Measurements from ENCODE around the gene BDKRB2. TPM values are rescaled to one million over a fixed set of nuclear protein-coding genes. Genes with fewer than 3 reads are reported as not detected.

The BDKRB2 gene
- total RNA-seq, 1 experiment from 2014 or later = not detected

DNA sequence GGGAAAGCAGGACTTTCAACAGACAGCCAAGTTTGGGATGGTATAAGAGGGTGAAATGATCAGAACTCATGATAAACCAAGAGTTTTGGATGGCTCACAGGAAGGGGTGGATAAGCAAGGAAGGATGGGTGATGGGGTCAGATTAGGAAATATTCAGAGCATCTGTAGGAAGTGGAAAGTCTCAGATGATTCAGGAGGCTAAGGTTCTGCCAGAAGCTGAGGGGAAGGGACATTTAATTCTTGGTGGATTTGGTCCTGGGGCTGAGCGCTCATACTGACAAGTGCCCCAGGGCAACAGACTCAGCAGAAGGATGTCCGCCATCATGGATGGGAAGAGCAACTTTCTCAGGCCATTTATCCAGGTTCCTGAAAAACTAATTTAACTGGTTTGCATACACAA is 28.4 kb upstream of the BDKRB2 start:
- DNase-seq (ENCODE audit: extremely low read depth, low read depth) = no peak

DNA sequence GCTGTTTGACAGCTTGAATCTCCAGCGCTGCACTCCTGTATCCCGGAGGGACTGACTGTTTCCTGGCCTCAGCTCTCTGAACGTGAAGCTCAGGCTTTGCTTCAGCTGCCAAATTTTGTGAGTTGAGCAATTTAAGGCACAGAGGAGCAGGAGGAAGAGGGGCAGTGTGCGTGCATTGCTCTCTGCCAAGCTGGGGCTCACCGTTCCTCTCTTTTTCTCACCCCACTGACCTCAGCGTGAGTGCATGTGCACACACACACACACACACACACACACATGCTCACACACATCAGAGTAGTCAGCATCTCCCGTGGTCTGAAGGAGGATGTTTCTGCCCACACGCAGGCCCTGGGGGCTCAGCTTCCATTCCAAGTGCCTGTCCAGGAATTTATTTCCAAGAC is 27.8 kb upstream of the BDKRB2 start:
- no peak for DNase-seq (ENCODE audit: extremely low read depth, low read depth)

DNA sequence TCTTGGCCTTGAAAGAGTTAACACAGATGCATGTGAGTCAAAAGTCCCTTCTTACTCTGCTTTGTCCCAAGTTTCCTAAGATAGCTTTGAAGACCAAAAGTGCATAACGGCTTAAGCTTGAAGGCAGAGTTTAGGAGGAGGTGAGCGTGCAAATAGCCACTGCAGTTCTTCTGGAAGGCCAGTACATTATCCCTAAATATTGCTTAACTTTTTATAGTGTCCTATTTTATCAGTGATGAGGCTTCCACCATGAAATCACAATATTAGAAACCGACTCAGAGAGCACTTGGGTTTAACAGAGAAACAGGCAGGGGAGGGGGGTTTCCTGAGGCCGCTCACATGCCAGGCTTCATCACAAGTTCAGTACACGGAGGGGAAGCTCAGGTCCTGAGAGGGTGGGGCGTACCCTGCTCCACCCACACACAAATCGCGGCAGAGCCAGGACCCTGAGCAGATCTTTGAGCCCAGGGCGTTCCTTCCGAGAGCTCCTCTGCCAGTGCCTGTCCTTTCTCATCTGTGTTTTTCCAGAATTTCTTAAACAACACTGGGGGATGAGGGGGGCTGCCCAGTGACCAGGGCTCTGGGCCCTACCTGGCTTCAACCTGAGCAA is 26.8 kb upstream of the BDKRB2 start:
- no peak for DNase-seq (ENCODE audit: extremely low read depth, low read depth)

DNA sequence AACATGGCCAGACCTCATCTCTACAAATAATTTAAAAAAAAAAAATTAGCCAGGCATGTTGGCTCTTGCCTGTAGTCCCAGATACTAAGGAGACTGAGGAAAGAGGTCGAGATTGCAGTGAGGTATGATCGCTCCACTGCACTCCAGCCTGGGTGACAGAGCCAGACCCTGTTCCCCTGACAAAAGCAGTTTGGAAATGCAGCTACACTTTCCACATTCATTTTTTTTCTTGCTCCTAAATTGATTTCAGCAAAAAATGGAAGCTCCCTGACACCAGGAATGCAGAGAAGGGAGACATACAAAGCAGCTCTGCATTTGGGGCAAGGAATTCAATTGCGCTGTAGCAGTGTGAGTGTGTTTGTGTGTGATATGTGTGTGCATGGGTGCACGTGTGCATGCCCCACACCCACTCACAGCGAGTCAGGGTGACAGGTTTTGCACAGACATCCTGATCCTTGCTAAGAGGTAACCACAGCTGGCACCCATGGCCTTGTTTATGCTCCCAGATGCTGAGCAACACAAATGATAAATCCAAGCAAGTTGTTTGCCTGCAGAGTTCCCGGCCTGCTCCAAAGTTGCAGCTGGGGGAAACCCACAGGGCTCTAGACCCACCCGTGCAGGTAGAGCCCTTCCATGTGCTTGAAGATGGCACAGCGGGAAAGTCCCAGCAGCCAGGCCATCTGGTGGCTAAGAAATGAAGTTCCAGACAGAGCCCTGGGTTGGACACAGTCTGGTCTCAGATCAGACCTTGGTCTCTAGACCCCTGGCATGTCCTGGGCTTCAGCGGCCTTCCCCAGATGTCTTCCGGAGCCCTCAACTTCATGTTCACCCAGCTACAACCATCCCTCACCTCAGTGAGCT is 25.9 kb upstream of the BDKRB2 start:
- no peak for DNase-seq (ENCODE audit: extremely low read depth, low read depth)

DNA sequence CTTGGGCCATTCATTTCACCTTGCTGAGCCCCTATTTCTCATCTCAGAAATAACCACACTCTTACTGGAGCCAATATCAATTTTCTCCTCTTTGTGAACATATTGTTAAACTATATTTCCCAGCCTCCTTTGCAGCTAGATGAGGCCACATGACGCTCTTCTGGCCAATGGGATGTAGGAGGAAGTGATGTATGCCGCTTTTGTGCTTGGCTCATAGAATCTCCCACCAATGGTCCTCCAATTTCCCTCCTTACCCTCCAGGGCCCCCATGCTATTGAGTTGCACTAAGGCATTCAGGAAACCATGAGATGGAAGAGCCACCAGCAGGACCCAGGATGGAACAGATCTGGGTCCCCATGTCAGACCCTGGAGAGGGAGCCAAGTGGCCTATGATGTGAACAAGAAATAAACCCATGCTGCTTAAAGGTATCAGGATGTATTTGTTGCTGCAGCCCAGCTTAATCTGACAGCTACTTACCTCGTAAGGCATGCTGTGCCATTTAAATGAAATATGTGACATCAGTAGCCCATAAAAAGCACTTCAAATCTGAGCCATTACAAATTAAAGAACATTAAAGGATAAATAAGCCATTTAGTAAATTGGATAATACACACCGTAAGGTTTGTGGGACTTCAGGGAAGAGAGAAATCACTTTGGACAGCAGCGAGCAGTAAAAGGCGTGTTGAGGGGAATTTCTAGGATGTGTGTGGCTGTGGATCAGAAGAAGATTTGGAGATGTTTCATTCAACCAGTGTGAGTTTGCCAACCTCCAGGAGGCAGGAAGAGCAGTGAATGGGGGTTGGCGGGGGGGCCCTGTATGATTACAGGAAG is 24.4 kb upstream of the BDKRB2 start:
- no peak for DNase-seq (ENCODE audit: extremely low read depth, low read depth)

DNA sequence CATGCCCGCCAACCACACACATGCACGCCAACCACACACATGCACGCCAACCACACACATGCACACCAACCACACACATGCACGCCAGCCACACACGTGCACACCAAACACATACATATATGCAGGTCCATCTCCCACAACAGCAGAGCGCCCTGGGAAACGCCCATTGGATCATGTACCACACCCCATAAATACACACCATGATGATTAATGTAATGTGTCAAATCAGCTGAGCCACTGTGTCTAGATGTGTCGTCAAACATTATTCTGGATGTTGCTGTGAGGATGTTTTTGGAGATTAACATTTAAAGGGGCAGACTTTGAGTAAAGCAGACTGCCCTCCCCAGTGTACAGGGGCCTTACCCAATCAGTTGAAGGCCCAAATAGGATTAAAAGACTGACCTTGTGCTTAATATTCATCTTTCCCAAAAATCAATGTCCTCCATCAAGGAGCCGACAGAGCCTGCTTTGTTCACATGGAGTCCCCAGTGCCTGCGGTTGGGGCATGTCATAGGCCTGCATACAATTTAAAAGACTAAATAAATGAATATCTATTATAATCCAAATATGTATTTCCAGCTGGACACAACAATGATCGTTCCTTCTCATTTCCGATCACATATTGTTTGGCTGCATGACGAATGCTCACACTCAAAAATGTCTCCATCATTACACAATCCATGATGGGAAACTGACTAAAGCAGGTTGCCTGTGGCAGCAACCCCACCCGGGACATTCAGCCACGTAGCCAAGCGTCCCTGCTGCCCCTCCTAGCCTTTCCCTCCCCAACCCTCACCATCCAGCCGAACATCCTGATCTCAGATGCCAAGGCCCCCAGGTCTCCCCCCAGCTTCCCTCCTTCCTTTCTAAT is 23.2 kb upstream of the BDKRB2 start:
- DNase-seq (ENCODE audit: extremely low read depth, low read depth) = no peak

DNA sequence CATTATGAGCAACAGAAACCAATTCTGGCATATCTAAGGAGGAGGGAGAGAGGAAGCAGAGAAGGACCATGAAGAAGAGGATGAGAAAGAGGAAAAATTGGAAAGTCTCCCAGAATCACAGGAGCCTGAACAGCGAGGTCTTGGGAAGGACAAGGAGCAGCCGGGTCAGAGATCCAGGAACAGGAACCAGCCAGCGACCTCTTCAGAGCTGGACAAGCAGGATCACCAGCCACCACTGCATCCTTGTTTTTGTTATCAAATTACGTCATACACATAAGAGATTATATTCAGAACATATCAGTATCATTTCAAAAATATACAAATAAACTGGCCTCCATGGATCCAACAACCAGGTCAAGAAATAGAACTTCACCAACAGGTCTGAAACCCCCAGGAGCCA is 22.1 kb upstream of the BDKRB2 start:
- no peak for DNase-seq (ENCODE audit: extremely low read depth, low read depth)

DNA sequence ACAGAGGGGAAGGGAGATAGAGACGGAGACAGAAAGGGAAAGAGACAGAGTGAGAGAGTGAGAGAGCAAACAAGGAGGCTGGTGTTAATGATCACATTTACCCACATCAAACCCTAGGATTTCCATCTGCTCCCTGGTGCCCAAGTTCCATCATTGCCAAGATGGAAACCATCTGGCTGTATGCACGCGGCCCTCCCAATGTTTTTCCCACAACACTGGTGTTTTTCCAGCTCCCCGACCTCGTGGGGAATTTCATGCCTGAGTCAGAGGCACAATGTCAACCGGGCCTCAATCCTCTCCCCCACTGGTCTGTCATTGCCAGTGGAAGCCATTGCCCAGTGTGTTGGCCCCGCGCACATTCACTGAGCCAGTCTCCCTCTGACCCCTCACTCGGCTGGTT is 19.9 kb upstream of the BDKRB2 start:
- DNase-seq (ENCODE audit: extremely low read depth, low read depth) = no peak

DNA sequence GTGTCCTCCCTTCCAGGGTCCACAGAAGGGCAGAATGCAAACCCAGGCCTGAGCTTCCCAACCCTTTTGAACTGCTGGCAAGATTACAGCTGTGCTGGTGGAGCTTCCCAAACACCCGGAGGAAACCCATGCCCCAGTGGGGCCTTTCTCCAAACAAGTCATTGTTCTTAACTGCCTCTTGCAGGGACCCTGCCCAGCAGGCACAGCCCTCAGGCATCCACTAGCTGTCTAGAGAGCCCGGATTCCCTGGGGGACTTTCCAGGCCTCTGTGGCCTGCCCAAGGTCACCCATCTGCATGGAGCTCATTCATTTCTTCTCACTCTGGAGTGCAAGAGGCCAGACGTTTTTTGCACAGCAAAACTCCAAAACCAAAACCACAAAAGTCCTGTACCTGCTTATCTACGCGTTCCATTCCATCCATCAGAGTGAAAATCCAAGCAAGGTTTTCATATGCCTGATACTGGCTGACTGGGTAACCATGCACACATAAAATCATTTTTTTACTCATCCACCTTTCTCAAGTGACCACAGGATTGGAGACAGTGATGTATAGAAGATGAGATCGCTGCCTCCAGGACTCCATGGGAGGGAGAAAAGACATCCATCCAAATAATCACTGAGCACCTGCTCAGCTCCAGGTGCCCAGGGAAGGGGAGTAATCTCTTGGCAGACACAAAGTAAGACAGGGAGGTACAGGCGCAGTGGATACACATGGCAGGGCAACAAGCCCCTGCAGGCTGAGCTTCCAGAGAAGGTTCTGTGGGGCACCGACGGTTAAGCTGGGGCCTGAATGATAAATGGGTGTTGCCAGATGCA is 17.2 kb upstream of the BDKRB2 start:
- no peak for DNase-seq (ENCODE audit: extremely low read depth, low read depth)

DNA sequence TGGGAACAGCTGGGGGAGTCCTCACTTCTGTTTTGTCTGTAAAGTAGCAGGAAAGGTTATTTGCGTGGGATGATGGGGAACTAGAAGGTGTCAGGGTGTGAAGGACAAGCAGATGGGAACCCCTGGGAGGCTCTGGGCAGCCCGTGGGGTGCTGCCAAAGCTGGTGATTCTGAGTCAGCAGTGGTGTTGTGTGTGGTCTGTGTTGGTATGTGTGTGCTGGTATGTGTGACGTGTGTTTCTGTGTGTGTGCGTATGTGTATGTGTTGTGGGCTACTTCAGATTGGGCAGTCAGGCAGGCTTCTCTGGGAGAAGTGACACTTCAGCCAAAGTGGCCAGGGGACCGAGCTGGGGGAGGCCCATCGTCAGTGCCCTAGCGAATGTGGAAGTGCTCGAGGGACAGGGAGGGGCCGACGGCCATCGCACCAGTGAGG is 15.3 kb upstream of the BDKRB2 start:
- no peak for DNase-seq (ENCODE audit: extremely low read depth, low read depth)

DNA sequence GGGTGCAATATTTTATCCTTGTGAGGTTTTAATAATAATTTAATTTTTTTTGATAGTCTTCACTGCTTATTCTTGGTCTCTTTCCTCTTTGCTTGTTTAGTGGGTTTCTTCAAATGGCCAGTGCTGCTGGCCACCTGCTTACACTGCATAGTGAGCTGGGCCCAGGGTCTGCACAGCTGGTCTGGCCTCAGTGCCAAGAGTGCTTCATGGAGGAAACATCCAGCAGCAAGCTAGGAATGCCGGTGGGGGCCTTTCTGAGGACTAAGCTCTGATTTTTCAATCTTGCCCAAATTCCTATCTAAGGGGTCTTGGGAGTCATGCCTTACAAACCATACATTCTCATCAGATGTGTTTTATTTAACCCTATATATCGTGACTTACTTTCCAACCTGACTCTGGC is 13.3 kb upstream of the BDKRB2 start:
- no peak for DNase-seq (ENCODE audit: extremely low read depth, low read depth)

DNA sequence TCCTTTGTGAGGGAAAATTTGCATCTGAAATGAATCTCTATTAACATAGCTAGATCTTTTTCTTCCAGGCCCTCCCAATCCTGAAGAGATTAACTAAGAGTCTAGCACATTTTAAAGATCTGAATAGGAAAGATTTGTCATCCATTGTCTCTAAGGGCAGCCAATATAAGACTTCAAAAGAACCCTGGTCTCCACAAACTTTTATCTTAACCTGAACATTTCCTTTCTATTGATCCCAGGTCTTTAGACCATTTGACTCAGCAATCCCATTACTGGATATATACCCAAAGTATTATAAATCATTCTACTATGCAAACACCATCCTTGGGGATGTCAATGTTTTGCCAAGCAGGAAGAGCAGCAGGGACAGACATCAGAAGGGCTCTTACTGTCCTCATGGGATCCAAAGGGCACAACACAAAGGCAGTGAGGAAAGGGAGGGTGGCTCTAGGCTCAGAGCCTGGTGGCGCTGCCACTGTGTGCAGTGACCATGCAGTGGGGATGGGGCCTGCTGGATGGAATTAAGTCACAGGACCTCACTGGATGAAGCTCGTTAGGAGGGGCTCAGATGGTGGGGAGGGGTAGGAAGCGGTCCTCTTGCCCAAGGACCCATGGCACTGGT is 12.7 kb upstream of the BDKRB2 start:
- no peak for DNase-seq (ENCODE audit: extremely low read depth, low read depth)

DNA sequence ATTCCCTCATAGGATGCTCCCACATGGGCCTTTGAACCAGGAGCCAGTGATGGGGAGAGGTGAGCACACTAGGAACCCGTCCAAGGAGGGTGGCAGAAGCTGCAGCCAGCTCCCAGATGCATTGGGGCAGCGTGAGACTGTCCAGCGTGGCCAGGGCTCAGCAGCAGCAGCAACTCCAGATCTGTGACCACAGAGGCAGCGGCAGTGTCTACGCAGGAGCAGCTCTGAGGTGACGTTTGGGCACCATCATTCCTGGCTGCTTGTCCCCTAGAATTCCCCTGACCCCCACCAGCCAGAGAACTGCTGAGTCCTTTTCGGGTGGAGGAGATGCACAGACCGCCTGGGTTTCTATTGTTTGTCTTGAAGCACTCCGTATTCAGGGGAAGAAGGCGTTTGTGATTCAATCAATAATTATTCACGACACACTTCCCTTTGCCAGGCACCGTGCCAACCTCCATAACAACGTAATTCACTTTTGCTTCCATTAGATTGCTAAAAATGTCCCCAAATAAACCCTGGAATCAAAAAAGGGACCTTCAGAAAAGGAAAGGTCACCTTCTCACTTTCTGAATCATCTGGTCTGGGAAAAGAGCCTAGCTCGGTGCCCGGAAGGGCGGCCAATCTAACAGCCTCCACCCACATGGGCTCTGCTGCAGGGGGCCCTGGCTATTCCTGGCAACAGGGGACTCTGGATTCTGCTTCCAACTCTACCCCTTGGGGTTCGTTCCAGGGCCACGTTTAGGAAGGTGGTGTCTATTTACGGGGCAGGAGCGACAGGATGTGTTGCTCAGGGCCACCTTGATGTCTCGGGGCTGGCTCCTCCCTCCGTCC is 11.4 kb upstream of the BDKRB2 start:
- no peak for DNase-seq (ENCODE audit: extremely low read depth, low read depth)

DNA sequence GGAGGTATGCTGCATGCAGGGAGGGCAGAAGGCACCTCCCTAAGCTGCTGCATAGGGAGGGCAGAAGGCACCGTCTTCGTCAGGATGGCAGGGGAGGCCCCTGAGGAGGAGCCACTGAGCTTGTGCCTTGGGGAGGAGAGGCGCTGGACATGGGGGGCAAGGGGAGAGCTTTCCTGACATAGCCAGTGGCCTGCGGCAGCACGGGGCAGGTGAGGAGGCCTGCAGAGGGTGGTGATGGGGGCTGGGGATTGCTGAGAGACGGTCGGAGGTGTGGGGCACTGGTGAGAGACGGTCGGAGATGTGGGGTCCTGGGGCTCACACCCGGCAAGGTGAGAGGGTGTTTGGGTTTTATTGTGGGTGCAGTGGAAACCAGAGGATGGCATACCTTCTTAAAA is 10.4 kb upstream of the BDKRB2 start:
- no peak for DNase-seq (ENCODE audit: extremely low read depth, low read depth)

DNA sequence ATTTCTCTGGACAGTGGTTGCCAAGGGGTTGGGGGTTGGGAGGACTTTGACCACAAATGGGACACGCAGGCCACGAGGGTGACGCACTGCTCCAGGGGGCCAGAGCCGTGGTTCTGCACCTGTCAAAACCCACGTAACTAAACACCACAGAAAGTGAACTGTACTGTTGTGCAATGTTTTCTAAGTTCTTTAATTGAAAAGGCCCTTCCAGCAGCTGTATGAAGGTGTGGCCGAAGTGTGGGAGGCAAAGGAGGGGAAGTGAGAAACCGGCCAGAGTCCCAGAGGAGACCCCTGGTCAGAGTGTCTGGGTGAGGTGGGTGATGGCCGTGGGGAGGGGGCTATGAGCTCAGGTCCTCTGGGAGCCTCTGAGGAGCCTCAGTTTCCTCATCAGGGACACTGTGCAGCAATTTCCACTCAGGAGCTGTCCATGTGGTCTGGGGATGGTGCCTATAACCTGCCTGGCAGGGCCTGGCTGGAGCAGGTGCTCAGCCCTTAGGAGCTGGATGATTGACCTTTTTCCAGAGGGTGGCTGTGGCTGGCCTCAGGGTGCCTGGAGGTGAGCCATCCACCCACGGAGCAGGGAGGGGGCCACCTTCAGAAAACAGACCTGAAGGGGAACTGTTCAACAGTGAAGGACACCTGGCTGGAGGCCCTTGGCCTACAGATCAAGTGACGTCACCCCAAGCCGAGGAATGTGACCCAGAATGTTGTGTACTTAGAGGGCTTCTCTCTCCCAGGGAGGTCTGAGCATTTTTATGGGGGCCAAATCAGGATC is 9.8 kb upstream of the BDKRB2 start:
- DNase-seq (ENCODE audit: extremely low read depth, low read depth) = no peak

DNA sequence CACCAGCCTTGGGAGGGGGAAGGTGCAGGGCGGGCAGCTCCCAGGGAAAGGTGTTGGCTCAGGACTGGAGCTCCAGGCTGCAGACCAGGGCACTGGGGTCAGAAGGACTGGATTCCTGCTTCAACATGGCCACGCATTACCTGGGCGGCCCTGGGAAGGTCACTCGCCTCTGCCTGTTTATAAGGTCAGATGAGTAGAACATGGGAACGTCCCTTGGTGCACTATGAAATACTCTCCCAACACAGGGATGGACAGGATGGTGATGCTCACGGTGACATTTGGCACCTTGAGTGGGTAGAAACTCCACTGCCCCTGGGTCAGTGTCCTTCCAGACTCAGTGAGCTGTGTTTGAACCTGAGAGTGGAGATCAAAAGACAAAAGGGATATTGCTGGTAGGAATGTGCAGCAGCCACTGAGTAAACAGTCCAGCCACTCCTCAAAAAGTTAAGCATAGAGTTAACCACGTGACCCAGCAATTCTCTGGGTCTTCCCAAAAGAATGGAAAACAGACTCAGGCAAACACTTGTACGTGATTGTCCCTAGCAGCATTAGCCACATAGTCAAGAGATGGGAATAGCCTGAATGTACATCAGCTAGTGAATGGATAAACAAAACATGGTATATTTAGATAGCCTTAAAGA is 9.1 kb upstream of the BDKRB2 start:
- DNase-seq (ENCODE audit: extremely low read depth, low read depth) = no peak
